ENCODE results near the gene HDAC4.

HDAC4 gene

GRCh38 chr2:239147376-239147775 lies 253.4 kb downstream of the HDAC4 start:
- Histone ChIP-seq H3K36me3 (ENCODE audit: control insufficient read depth in 2 of 2, insufficient read depth in 2 of 2, low read length in 2 of 2) (peaks cover 29 to 30% of the 10 kb centered on the region in 2 donors), H3K9me3 (ENCODE audit: control insufficient read depth in 2 of 2, low read length in 2 of 2) (no peaks in the 10 kb centered on the region), H3K27me3 (ENCODE audit: control insufficient read depth in 2 of 2, insufficient read depth in 2 of 2, low read length in 2 of 2) (no peaks in the 10 kb centered on the region)

GRCh38 chr2:239146741-239147181 lies 254.1 kb downstream of the HDAC4 start:
- H3K9ac ChIP-seq (ENCODE audit: low read depth in 1 of 2, low read length in 2 of 2), result no peak overlapping the region
- H3K36me3 ChIP-seq (ENCODE audit: control insufficient read depth in 2 of 2, insufficient read depth in 2 of 2, low read length in 2 of 2), result peaks cover 29 to 36% of the 10 kb centered on the region in 2 donors
- H3K4me3 ChIP-seq (ENCODE audit: low read length in 2 of 2), result no peak overlapping the region
- no peaks in the 10 kb centered on the region for H3K27me3 ChIP-seq (ENCODE audit: control insufficient read depth in 2 of 2, insufficient read depth in 2 of 2, low read length in 2 of 2)
- H3K4me1 ChIP-seq (ENCODE audit: control insufficient read depth in 2 of 2, insufficient read depth in 2 of 2, low read length in 2 of 2), result no peaks in the 10 kb centered on the region
- no peak overlapping the region for H3K27ac ChIP-seq (ENCODE audit: low read depth in 2 of 2, low read length in 2 of 2)
- H3K9me3 ChIP-seq (ENCODE audit: control insufficient read depth in 2 of 2, low read length in 2 of 2), result no peaks in the 10 kb centered on the region

More at GRCh38 chr2:239147376-239147775, 253.4 kb downstream of the HDAC4 start:
- Histone ChIP-seq H3K27ac (ENCODE audit: low read depth in 2 of 2, low read length in 2 of 2) (no peak overlapping the region), H3K4me1 (ENCODE audit: control insufficient read depth in 2 of 2, insufficient read depth in 2 of 2, low read length in 2 of 2) (no peaks in the 10 kb centered on the region), H3K4me3 (ENCODE audit: low read length in 2 of 2) (no peak overlapping the region), H3K9ac (ENCODE audit: low read depth in 1 of 2, low read length in 2 of 2) (no peak overlapping the region)

- H3K9me3 ChIP-seq (ENCODE audit: control insufficient read depth in 2 of 2, low read length in 2 of 2), result no peaks in the 10 kb centered on the region
- peaks cover 33 to 36% of the 10 kb centered on the region in 2 donors for H3K36me3 ChIP-seq (ENCODE audit: control insufficient read depth in 2 of 2, insufficient read depth in 2 of 2, low read length in 2 of 2)
- H3K27me3 ChIP-seq (ENCODE audit: control insufficient read depth in 2 of 2, insufficient read depth in 2 of 2, low read length in 2 of 2), result no peaks in the 10 kb centered on the region
- H3K27ac ChIP-seq (ENCODE audit: low read depth in 2 of 2, low read length in 2 of 2), result no peak overlapping the region
- no peak overlapping the region for H3K4me3 ChIP-seq (ENCODE audit: low read length in 2 of 2)
- H3K4me1 ChIP-seq (ENCODE audit: control insufficient read depth in 2 of 2, insufficient read depth in 2 of 2, low read length in 2 of 2), result no peaks in the 10 kb centered on the region
- H3K9ac ChIP-seq (ENCODE audit: low read depth in 1 of 2, low read length in 2 of 2), result no peak overlapping the region
Observed at GRCh38 chr2:239146011-239146641, 254.7 kb downstream of the HDAC4 start.

GRCh38 chr2:239145601-239146000 lies 255.2 kb downstream of the HDAC4 start:
- H3K36me3 ChIP-seq (ENCODE audit: control insufficient read depth in 2 of 2, insufficient read depth in 2 of 2, low read length in 2 of 2), result peaks cover 33 to 36% of the 10 kb centered on the region in 2 donors

GRCh38 chr2:239145106-239145505 lies 255.7 kb downstream of the HDAC4 start:
- Histone ChIP-seq H3K4me1 (ENCODE audit: control insufficient read depth in 2 of 2, insufficient read depth in 2 of 2, low read length in 2 of 2) (no peaks in the 10 kb centered on the region), H3K27me3 (ENCODE audit: control insufficient read depth in 2 of 2, insufficient read depth in 2 of 2, low read length in 2 of 2) (no peaks in the 10 kb centered on the region), H3K9ac (ENCODE audit: low read depth in 1 of 2, low read length in 2 of 2) (peak overlapping the region in 1 of 2 donors; percentile 19), H3K4me3 (ENCODE audit: low read length in 2 of 2) (no peak overlapping the region), H3K9me3 (ENCODE audit: control insufficient read depth in 2 of 2, low read length in 2 of 2) (no peaks in the 10 kb centered on the region), H3K27ac (ENCODE audit: low read depth in 2 of 2, low read length in 2 of 2) (no peak overlapping the region), H3K36me3 (ENCODE audit: control insufficient read depth in 2 of 2, insufficient read depth in 2 of 2, low read length in 2 of 2) (peaks cover 36 to 37% of the 10 kb centered on the region in 2 donors)

More at GRCh38 chr2:239145601-239146000, 255.2 kb downstream of the HDAC4 start:
- no peak overlapping the region for H3K4me3 ChIP-seq (ENCODE audit: low read length in 2 of 2)
- no peak overlapping the region for H3K27ac ChIP-seq (ENCODE audit: low read depth in 2 of 2, low read length in 2 of 2)
- no peaks in the 10 kb centered on the region for H3K27me3 ChIP-seq (ENCODE audit: control insufficient read depth in 2 of 2, insufficient read depth in 2 of 2, low read length in 2 of 2)
- no peaks in the 10 kb centered on the region for H3K9me3 ChIP-seq (ENCODE audit: control insufficient read depth in 2 of 2, low read length in 2 of 2)
- no peak overlapping the region for H3K9ac ChIP-seq (ENCODE audit: low read depth in 1 of 2, low read length in 2 of 2)
- no peaks in the 10 kb centered on the region for H3K4me1 ChIP-seq (ENCODE audit: control insufficient read depth in 2 of 2, insufficient read depth in 2 of 2, low read length in 2 of 2)

- Histone ChIP-seq H3K9me3 (ENCODE audit: control insufficient read depth in 2 of 2, low read length in 2 of 2) (no peaks in the 10 kb centered on the region), H3K27ac (ENCODE audit: low read depth in 2 of 2, low read length in 2 of 2) (no peak overlapping the region), H3K4me1 (ENCODE audit: control insufficient read depth in 2 of 2, insufficient read depth in 2 of 2, low read length in 2 of 2) (no peaks in the 10 kb centered on the region), H3K27me3 (ENCODE audit: control insufficient read depth in 2 of 2, insufficient read depth in 2 of 2, low read length in 2 of 2) (no peaks in the 10 kb centered on the region), H3K36me3 (ENCODE audit: control insufficient read depth in 2 of 2, insufficient read depth in 2 of 2, low read length in 2 of 2) (peaks cover 37 to 40% of the 10 kb centered on the region in 2 donors), H3K4me3 (ENCODE audit: low read length in 2 of 2) (no peak overlapping the region), H3K9ac (ENCODE audit: low read depth in 1 of 2, low read length in 2 of 2) (peak overlapping the region in 1 of 2 donors; percentile 19)
Observed at GRCh38 chr2:239144713-239144999, 256.2 kb downstream of the HDAC4 start.

GRCh38 chr2:239143858-239144712 lies 256.7 kb downstream of the HDAC4 start:
- no peaks in the 10 kb centered on the region for H3K27me3 ChIP-seq (ENCODE audit: control insufficient read depth in 2 of 2, insufficient read depth in 2 of 2, low read length in 2 of 2)
- peaks cover 41 to 42% of the 10 kb centered on the region in 2 donors for H3K36me3 ChIP-seq (ENCODE audit: control insufficient read depth in 2 of 2, insufficient read depth in 2 of 2, low read length in 2 of 2)
- H3K9me3 ChIP-seq (ENCODE audit: control insufficient read depth in 2 of 2, low read length in 2 of 2), result no peaks in the 10 kb centered on the region
- H3K4me3 ChIP-seq (ENCODE audit: low read length in 2 of 2), result no peak overlapping the region
- H3K27ac ChIP-seq (ENCODE audit: low read depth in 2 of 2, low read length in 2 of 2), result no peak overlapping the region
- no peak overlapping the region for H3K9ac ChIP-seq (ENCODE audit: low read depth in 1 of 2, low read length in 2 of 2)
- no peaks in the 10 kb centered on the region for H3K4me1 ChIP-seq (ENCODE audit: control insufficient read depth in 2 of 2, insufficient read depth in 2 of 2, low read length in 2 of 2)

- Histone ChIP-seq H3K9me3 (ENCODE audit: control insufficient read depth in 2 of 2, low read length in 2 of 2) (no peaks in the 10 kb centered on the region), H3K9ac (ENCODE audit: low read depth in 1 of 2, low read length in 2 of 2) (no peak overlapping the region), H3K4me3 (ENCODE audit: low read length in 2 of 2) (no peak overlapping the region), H3K36me3 (ENCODE audit: control insufficient read depth in 2 of 2, insufficient read depth in 2 of 2, low read length in 2 of 2) (peaks cover 41 to 44% of the 10 kb centered on the region in 2 donors), H3K27ac (ENCODE audit: low read depth in 2 of 2, low read length in 2 of 2) (no peak overlapping the region), H3K4me1 (ENCODE audit: control insufficient read depth in 2 of 2, insufficient read depth in 2 of 2, low read length in 2 of 2) (no peaks in the 10 kb centered on the region), H3K27me3 (ENCODE audit: control insufficient read depth in 2 of 2, insufficient read depth in 2 of 2, low read length in 2 of 2) (no peaks in the 10 kb centered on the region)
Observed at GRCh38 chr2:239142806-239143205, 258.0 kb downstream of the HDAC4 start.

GRCh38 chr2:239142296-239142695 lies 258.5 kb downstream of the HDAC4 start:
- H3K4me3 ChIP-seq (ENCODE audit: low read length in 2 of 2), result no peak overlapping the region
- no peaks in the 10 kb centered on the region for H3K27me3 ChIP-seq (ENCODE audit: control insufficient read depth in 2 of 2, insufficient read depth in 2 of 2, low read length in 2 of 2)
- H3K27ac ChIP-seq (ENCODE audit: low read depth in 2 of 2, low read length in 2 of 2), result no peak overlapping the region
- peaks cover 38 to 46% of the 10 kb centered on the region in 2 donors for H3K36me3 ChIP-seq (ENCODE audit: control insufficient read depth in 2 of 2, insufficient read depth in 2 of 2, low read length in 2 of 2)
- no peaks in the 10 kb centered on the region for H3K4me1 ChIP-seq (ENCODE audit: control insufficient read depth in 2 of 2, insufficient read depth in 2 of 2, low read length in 2 of 2)
- no peak overlapping the region for H3K9ac ChIP-seq (ENCODE audit: low read depth in 1 of 2, low read length in 2 of 2)
- no peaks in the 10 kb centered on the region for H3K9me3 ChIP-seq (ENCODE audit: control insufficient read depth in 2 of 2, low read length in 2 of 2)

GRCh38 chr2:239141021-239141760 lies 259.6 kb downstream of the HDAC4 start:
- no peak overlapping the region for H3K9ac ChIP-seq (ENCODE audit: low read depth in 1 of 2, low read length in 2 of 2)
- peaks cover 37 to 51% of the 10 kb centered on the region in 2 donors for H3K36me3 ChIP-seq (ENCODE audit: control insufficient read depth in 2 of 2, insufficient read depth in 2 of 2, low read length in 2 of 2)
- H3K27ac ChIP-seq (ENCODE audit: low read depth in 2 of 2, low read length in 2 of 2), result no peak overlapping the region

More at GRCh38 chr2:239141021-239141760, 259.6 kb downstream of the HDAC4 start:
- Histone ChIP-seq H3K4me3 (ENCODE audit: low read length in 2 of 2) (no peak overlapping the region), H3K27me3 (ENCODE audit: control insufficient read depth in 2 of 2, insufficient read depth in 2 of 2, low read length in 2 of 2) (no peaks in the 10 kb centered on the region), H3K4me1 (ENCODE audit: control insufficient read depth in 2 of 2, insufficient read depth in 2 of 2, low read length in 2 of 2) (no peaks in the 10 kb centered on the region), H3K9me3 (ENCODE audit: control insufficient read depth in 2 of 2, low read length in 2 of 2) (no peaks in the 10 kb centered on the region)
